Type B pancreatic cell (in vitro differentiated cells): ENCODE data around the gene MAGEL2. TPM values are rescaled to one million over a fixed set of nuclear protein-coding genes. Genes with fewer than 3 reads are reported as not detected.

Source experiments
- DNase-seq: peaks from one replicate; pipeline ENCODE4 v3.0.0; 2021; ENCODE audit warnings: mixed read lengths; ENCODE audit not compliant: unreplicated experiment; ENCODE audit errors: extremely low spot score
- H3K27ac Mint-ChIP-seq: 2 replicates; pipeline ENCODE4 v1.8.0; 2021; ENCODE audit warnings: mild to moderate bottlenecking, mixed read lengths
- H3K27me3 Mint-ChIP-seq: 2 replicates; pipeline ENCODE4 v1.8.0; 2021; ENCODE audit warnings: mixed read lengths
- H3K36me3 Mint-ChIP-seq: 2 replicates; pipeline ENCODE4 v1.8.0; 2021; ENCODE audit warnings: mixed read lengths
- H3K4me1 Mint-ChIP-seq: one replicate; pipeline ENCODE4 v1.8.0; 2021; ENCODE audit warnings: mixed read lengths; ENCODE audit not compliant: unreplicated experiment
- H3K4me3 Mint-ChIP-seq: 2 replicates; pipeline ENCODE4 v1.8.0; 2021; ENCODE audit warnings: mild to moderate bottlenecking, mixed read lengths
- H3K9me3 Mint-ChIP-seq: 2 replicates; pipeline ENCODE4 v1.8.0; 2021; ENCODE audit warnings: mixed read lengths
- CTCF ChIP-seq: fragments of 200-600 bp; sonication (generic); conservative IDR thresholded peaks from 2 replicates; pipeline ENCODE4 v1.5.0; 2021; ENCODE audit warnings: antibody characterized with exemption, mild to moderate bottlenecking
- total RNA-seq: library from RNA; stranded (reverse); gene quantifications from 2 replicates; pipeline ENCODE4 v1.2.1, GENCODE V29; 2021; ENCODE audit warnings: low replicate concordance

MAGEL2 gene
- total RNA-seq, 1 donor from 2014 or later: 8.2 TPM

GRCh38 chr15:23648920-23649515 is 1.4 kb upstream of the MAGEL2 start:
- Mint-ChIP-seq H3K4me1 (no peaks in the 10 kb centered on the region), H3K4me3 (no peak overlapping the region), H3K9me3 (no peaks in the 10 kb centered on the region), H3K27me3 (no peaks in the 10 kb centered on the region), H3K36me3 (no peaks in the 10 kb centered on the region), H3K27ac (no peak overlapping the region)
- peak; percentile 83 for TF ChIP-seq CTCF
- DNase-seq: no peak

- TF ChIP-seq CTCF: no peak
- no peaks in the 10 kb centered on the region for H3K36me3 Mint-ChIP-seq
- H3K4me1 Mint-ChIP-seq: no peaks in the 10 kb centered on the region
- H3K4me3 Mint-ChIP-seq: peak overlapping the region; percentile 72
- H3K27me3 Mint-ChIP-seq: no peaks in the 10 kb centered on the region
- H3K9me3 Mint-ChIP-seq: no peaks in the 10 kb centered on the region
- no peak overlapping the region for H3K27ac Mint-ChIP-seq
- no peak for DNase-seq
Observed at GRCh38 chr15:23647001-23647295, 719 bp downstream of the MAGEL2 start.

- H3K9me3 Mint-ChIP-seq: no peaks in the 10 kb centered on the region
- H3K27ac Mint-ChIP-seq: no peak overlapping the region
- DNase-seq: no peak
- H3K4me1 Mint-ChIP-seq: no peaks in the 10 kb centered on the region
- no peak for TF ChIP-seq CTCF
- H3K4me3 Mint-ChIP-seq: peak overlapping the region; percentile 72
- no peaks in the 10 kb centered on the region for H3K27me3 Mint-ChIP-seq
- no peaks in the 10 kb centered on the region for H3K36me3 Mint-ChIP-seq
Observed at GRCh38 chr15:23646165-23647000, 1.3 kb downstream of the MAGEL2 start.

GRCh38 chr15:23645371-23646164 is 2.1 kb downstream of the MAGEL2 start:
- Mint-ChIP-seq H3K27me3 (no peaks in the 10 kb centered on the region), H3K9me3 (no peaks in the 10 kb centered on the region), H3K4me3 (peak overlapping the region; percentile 47), H3K4me1 (no peaks in the 10 kb centered on the region), H3K36me3 (no peaks in the 10 kb centered on the region), H3K27ac (no peak overlapping the region)
- DNase-seq: no peak
- TF ChIP-seq CTCF: peak; percentile 55

- no peak for DNase-seq
- no peaks in the 10 kb centered on the region for H3K4me1 Mint-ChIP-seq
- no peaks in the 10 kb centered on the region for H3K9me3 Mint-ChIP-seq
- peak overlapping the region; percentile 47 for H3K4me3 Mint-ChIP-seq
- H3K27me3 Mint-ChIP-seq: no peaks in the 10 kb centered on the region
- no peak for TF ChIP-seq CTCF
- H3K36me3 Mint-ChIP-seq: no peaks in the 10 kb centered on the region
- H3K27ac Mint-ChIP-seq: no peak overlapping the region
Observed at GRCh38 chr15:23644829-23645228, 2.8 kb downstream of the MAGEL2 start.
